Measurements from ENCODE around the gene NRG3. TPM values are rescaled to one million over a fixed set of nuclear protein-coding genes. Genes with fewer than 3 reads are reported as not detected.

NRG3 gene
- total RNA-seq, 1 donor from 2014 or later: 0.74 TPM

DNA sequence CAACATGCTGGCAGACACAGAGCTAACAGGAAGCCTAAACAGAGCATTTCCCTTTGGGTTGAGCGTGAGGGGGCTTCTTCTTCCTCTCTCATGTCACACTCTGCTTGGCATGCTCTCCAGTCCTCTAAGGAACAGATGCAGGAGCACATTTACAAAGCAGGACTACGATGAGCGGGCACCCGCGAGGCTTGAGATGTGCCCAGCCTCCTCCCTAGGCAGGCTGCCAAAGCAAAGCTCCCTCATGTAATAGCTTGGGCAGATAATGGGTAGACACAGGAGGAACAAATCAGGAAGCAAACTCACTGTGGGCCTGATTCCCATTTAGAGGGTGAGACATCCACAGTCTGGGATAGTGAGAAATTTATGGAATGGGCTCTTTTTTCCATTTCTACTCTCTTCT, 519.1 kb downstream of the NRG3 start:
- no peaks in the 10 kb centered on the region for H3K9me3 Mint-ChIP-seq
- TF ChIP-seq, protein P1, sequence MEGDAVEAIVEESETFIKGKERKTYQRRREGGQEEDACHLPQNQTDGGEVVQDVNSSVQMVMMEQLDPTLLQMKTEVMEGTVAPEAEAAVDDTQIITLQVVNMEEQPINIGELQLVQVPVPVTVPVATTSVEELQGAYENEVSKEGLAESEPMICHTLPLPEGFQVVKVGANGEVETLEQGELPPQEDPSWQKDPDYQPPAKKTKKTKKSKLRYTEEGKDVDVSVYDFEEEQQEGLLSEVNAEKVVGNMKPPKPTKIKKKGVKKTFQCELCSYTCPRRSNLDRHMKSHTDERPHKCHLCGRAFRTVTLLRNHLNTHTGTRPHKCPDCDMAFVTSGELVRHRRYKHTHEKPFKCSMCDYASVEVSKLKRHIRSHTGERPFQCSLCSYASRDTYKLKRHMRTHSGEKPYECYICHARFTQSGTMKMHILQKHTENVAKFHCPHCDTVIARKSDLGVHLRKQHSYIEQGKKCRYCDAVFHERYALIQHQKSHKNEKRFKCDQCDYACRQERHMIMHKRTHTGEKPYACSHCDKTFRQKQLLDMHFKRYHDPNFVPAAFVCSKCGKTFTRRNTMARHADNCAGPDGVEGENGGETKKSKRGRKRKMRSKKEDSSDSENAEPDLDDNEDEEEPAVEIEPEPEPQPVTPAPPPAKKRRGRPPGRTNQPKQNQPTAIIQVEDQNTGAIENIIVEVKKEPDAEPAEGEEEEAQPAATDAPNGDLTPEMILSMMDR (IDR thresholded peaks at IDR 0.05; ENCODE audit: unreplicated experiment): no peak
- no peak overlapping the region for H3K27ac Mint-ChIP-seq
- H3K27me3 Mint-ChIP-seq (ENCODE audit: low read depth): no peaks in the 10 kb centered on the region
- no peak overlapping the region for H3K4me3 Mint-ChIP-seq
- no peak for DNase-seq (ENCODE audit: low spot score in 2 of 2, unreplicated experiment in 2 of 2)
- H3K4me1 Mint-ChIP-seq: peaks cover 32% of the 10 kb centered on the region
- no peaks in the 10 kb centered on the region for H3K36me3 Mint-ChIP-seq

DNA sequence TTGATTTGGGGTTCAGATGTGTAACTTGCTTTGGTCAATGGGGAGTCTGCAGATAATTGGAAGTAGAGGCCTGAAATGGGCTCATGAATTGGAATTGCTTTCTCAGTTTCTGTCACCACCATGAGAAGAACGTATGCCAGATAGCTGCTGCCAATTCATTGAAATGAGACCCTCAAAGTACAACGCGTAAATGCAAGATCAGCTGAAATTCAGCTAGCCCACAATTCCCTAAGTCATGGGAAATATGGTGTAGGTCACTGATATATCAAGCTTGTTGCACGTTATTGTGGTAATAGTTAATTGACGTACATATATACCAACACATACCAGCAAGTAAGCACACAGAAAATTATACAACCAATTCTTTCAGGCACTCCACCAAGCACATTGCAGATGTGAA, 520.0 kb downstream of the NRG3 start:
- Mint-ChIP-seq H3K27ac (no peak overlapping the region), H3K36me3 (no peaks in the 10 kb centered on the region), H3K27me3 (ENCODE audit: low read depth) (no peaks in the 10 kb centered on the region), H3K9me3 (no peaks in the 10 kb centered on the region), H3K4me1 (peaks cover 32% of the 10 kb centered on the region), H3K4me3 (no peak overlapping the region)
- TF ChIP-seq, protein P1 (IDR thresholded peaks at IDR 0.05; ENCODE audit: unreplicated experiment): no peak
- DNase-seq (ENCODE audit: low spot score in 2 of 2, unreplicated experiment in 2 of 2): no peak

DNA sequence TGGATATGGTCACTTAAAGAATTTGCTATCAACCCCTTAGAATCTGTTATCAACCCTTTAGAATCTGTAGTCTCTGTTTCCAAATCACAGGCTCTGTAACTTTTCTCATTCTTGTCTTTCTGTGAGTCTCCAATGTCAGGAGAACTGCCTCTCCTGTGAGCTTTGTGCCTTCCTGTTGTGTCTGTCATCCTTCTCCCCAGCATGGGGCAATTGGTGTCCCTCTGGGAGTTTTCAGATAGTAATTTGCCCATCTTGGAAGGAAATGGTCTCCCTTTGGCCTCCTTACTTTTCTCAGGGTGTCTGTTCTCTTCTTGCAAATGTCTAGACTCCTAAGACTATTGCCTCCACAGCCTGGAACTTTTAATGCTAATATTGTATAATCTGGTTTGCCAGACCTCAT, 521.9 kb downstream of the NRG3 start:
- no peak for DNase-seq (ENCODE audit: low spot score in 2 of 2, unreplicated experiment in 2 of 2)
- TF ChIP-seq, protein P1 (IDR thresholded peaks at IDR 0.05; ENCODE audit: unreplicated experiment): no peak
- Mint-ChIP-seq H3K27me3 (ENCODE audit: low read depth) (no peaks in the 10 kb centered on the region), H3K9me3 (no peaks in the 10 kb centered on the region), H3K36me3 (no peaks in the 10 kb centered on the region), H3K4me3 (no peak overlapping the region), H3K4me1 (peaks cover 31% of the 10 kb centered on the region), H3K27ac (no peak overlapping the region)

DNA sequence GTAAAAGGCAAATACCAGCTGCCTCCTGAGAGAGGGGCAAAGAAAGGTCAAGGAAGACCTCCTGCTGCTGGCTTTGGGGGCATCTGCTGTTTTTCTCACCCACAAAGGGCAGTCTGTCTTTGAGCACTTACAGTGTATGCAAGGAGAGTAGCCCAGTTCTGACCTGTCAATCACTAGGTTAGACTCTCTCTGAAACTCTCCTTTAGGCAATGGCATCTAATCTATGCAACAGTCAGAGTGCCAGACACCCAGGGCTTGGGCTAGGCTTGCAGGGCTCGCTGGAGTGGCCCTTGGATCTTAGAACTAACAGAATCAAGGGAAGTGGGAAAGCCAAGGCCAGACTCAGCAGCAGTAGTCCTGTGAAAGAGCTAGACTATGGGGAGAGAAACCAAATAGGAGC, 522.9 kb downstream of the NRG3 start:
- Mint-ChIP-seq H3K4me1 (peaks cover 25% of the 10 kb centered on the region), H3K36me3 (no peaks in the 10 kb centered on the region), H3K9me3 (no peaks in the 10 kb centered on the region), H3K4me3 (no peak overlapping the region), H3K27me3 (ENCODE audit: low read depth) (no peaks in the 10 kb centered on the region), H3K27ac (no peak overlapping the region)
- no peak for DNase-seq (ENCODE audit: low spot score in 2 of 2, unreplicated experiment in 2 of 2)
- TF ChIP-seq, protein P1 (IDR thresholded peaks at IDR 0.05; ENCODE audit: unreplicated experiment): no peak

DNA sequence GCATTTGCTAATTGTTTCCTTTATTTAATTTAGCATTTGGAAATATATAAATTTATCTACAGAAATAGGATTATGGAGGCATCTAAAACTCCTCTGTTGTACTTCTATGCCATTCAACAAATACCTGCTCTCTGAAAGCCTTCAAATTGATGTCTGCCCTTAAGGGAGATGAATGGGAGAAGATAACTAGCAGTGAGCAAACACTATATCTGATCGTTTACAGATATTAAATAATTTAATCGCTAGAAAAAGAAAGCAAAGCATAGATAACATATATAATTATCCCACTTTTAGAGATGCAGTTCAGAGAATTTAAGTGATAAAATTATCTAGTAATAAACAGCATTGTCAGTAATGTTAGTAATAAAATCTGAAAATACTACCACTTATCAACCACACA, 524.9 kb downstream of the NRG3 start:
- Mint-ChIP-seq H3K4me1 (peaks cover 24% of the 10 kb centered on the region), H3K27me3 (ENCODE audit: low read depth) (peaks cover under 1% of the 10 kb centered on the region), H3K4me3 (no peak overlapping the region)

More for the DNA sequence above, 524.9 kb downstream of the NRG3 start:
- TF ChIP-seq, protein P1 (IDR thresholded peaks at IDR 0.05; ENCODE audit: unreplicated experiment): no peak
- DNase-seq (ENCODE audit: low spot score in 2 of 2, unreplicated experiment in 2 of 2): no peak
- no peaks in the 10 kb centered on the region for H3K9me3 Mint-ChIP-seq
- no peaks in the 10 kb centered on the region for H3K36me3 Mint-ChIP-seq
- no peak overlapping the region for H3K27ac Mint-ChIP-seq

All from mesothelial cell of epicardium (in vitro differentiated cells).